Measurements from ENCODE around the gene DDX5. TPM values are rescaled to one million over a fixed set of nuclear protein-coding genes. Genes with fewer than 3 reads are reported as not detected.
A peak's percentile ranks its signal among the peaks of the same experiment; 100 is the strongest.

Gene DDX5
- total RNA-seq, 1 experiment from 2014 or later: 832 TPM

DNA sequence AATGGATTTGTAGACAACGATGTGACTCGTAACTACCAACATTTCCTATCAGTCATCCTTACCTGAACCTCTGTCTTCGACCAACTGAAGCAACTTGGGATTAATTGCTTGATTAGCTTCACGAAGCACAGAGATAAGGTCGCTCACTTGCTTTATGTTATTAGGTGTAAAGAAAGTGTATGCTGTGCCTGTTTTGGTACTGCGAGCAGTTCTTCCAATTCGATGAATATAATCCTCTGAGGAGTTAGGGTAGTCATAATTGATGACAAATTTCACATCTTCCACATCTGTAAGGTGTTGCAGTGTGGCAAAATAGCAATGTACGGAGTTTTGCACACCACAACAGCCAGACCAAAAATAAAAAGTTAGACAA is 5.6 kb downstream of the DDX5 start:
- no peaks in the 10 kb centered on the region for H3K27me3 Mint-ChIP-seq (ENCODE audit: insufficient read depth, unreplicated experiment)
- ChIA-PET CTCF (interaction anchor here (0.6 to 1.8 kb wide), 3 partner anchors 79 to 84 kb away, joined by 4 to 8 read pairs (median 4); no protein-coding TSS in a partner anchor), POLR2A (interaction anchor here (0.9 kb wide), 1 partner anchor 82 kb away, joined by 3 read pairs; no protein-coding TSS in a partner anchor)
- peaks cover 92% of the 10 kb centered on the region for H3K36me3 Mint-ChIP-seq (ENCODE audit: insufficient read depth, unreplicated experiment)
- no peak overlapping the region for H3K27ac Mint-ChIP-seq (ENCODE audit: low read depth, unreplicated experiment)
- no peak for DNase-seq (ENCODE audit: unreplicated experiment)
- peak overlapping the region; percentile 10 for H3K4me3 Mint-ChIP-seq (ENCODE audit: unreplicated experiment)
- no peak for TF ChIP-seq CTCF (IDR thresholded peaks at IDR 0.05; ENCODE audit: unreplicated experiment)
- H3K9me3 Mint-ChIP-seq (ENCODE audit: unreplicated experiment): no peaks in the 10 kb centered on the region
- intact Hi-C loops (cut with micrococcal nuclease): no loop called here
- peaks cover 55% of the 10 kb centered on the region for H3K4me1 Mint-ChIP-seq (ENCODE audit: insufficient read depth, unreplicated experiment)
- no TSS peak for BruUV-seq (replicated peaks)

- H3K9me3 Mint-ChIP-seq (ENCODE audit: unreplicated experiment): no peaks in the 10 kb centered on the region
- no TSS peak for BruUV-seq (replicated peaks)
- no peak overlapping the region for H3K27ac Mint-ChIP-seq (ENCODE audit: low read depth, unreplicated experiment)
- POLR2A ChIA-PET: interaction anchor here (0.7 to 1.7 kb wide), 4 partner anchors 53 to 355 kb away, joined by 3 to 6 read pairs (median 3); no protein-coding TSS in a partner anchor
- intact Hi-C loops (cut with micrococcal nuclease): loop anchor here (5.0 kb wide), 1 partner anchor 193 kb away; no protein-coding TSS in a partner anchor
- DNase-seq (ENCODE audit: unreplicated experiment): no peak
- peaks cover 55% of the 10 kb centered on the region for H3K4me1 Mint-ChIP-seq (ENCODE audit: insufficient read depth, unreplicated experiment)
- peaks cover 87% of the 10 kb centered on the region for H3K36me3 Mint-ChIP-seq (ENCODE audit: insufficient read depth, unreplicated experiment)
- H3K27me3 Mint-ChIP-seq (ENCODE audit: insufficient read depth, unreplicated experiment): no peaks in the 10 kb centered on the region
- CTCF ChIA-PET: interaction anchor here (0.6 to 1.8 kb wide), 3 partner anchors 79 to 83 kb away, joined by 4 to 8 read pairs (median 4); no protein-coding TSS in a partner anchor
- H3K4me3 Mint-ChIP-seq (ENCODE audit: unreplicated experiment): no peak overlapping the region
- TF ChIP-seq CTCF (IDR thresholded peaks at IDR 0.05; ENCODE audit: unreplicated experiment): no peak
These were observed 6.1 kb downstream of the DDX5 start for GRCh38 chr17:64499805-64500486.

GRCh38 chr17:64498308-64499203 is 7.5 kb downstream of the DDX5 start:
- peak overlapping the region; percentile 100 for H3K4me3 Mint-ChIP-seq (ENCODE audit: unreplicated experiment)
- H3K27me3 Mint-ChIP-seq (ENCODE audit: insufficient read depth, unreplicated experiment): no peaks in the 10 kb centered on the region
- H3K27ac Mint-ChIP-seq (ENCODE audit: low read depth, unreplicated experiment): no peak overlapping the region
- intact Hi-C loops (cut with micrococcal nuclease): loop anchor here (5.0 kb wide), 1 partner anchor 191 kb away; no protein-coding TSS in a partner anchor
- DNase-seq (ENCODE audit: unreplicated experiment): no peak
- BruUV-seq (replicated peaks): no TSS peak
- H3K9me3 Mint-ChIP-seq (ENCODE audit: unreplicated experiment): no peaks in the 10 kb centered on the region
- H3K36me3 Mint-ChIP-seq (ENCODE audit: insufficient read depth, unreplicated experiment): peaks cover 84% of the 10 kb centered on the region
- CTCF ChIA-PET: interaction anchor here (0.6 to 4.5 kb wide), 4 partner anchors 9 to 79 kb away, joined by 3 to 23 read pairs (median 7); no protein-coding TSS in a partner anchor
- peaks cover 54% of the 10 kb centered on the region for H3K4me1 Mint-ChIP-seq (ENCODE audit: insufficient read depth, unreplicated experiment)
- POLR2A ChIA-PET: interaction anchor here (0.6 to 5.2 kb wide), 6 partner anchors 7 to 354 kb away, joined by 3 to 225 read pairs (median 6); partner anchors contain the start of genes CEP95 and DDX5
- TF ChIP-seq CTCF (IDR thresholded peaks at IDR 0.05; ENCODE audit: unreplicated experiment): no peak

Measured in MCF 10A (cell line).